Esophagus (tissue), 2 donors: Measurements from ENCODE around the gene IL1RAP. TPM values are rescaled to one million over a fixed set of nuclear protein-coding genes. Genes with fewer than 3 reads are reported as not detected.

ENCODE experiments used
- H3K27ac ChIP-seq, 2 donors: one replicate each; pipeline ENCODE4 v1.5.1; 2013; ENCODE audit warnings: low read depth in 2 of 2, mild to moderate bottlenecking in 2 of 2, inconsistent platforms in 1 of 2, low read length in 1 of 2, moderate library complexity in 1 of 2
- H3K27me3 ChIP-seq, 2 donors: one replicate each; pipeline ENCODE4 v1.6.1; 2013; ENCODE audit warnings: low read length in 2 of 2, control low read depth in 1 of 2, mild to moderate bottlenecking in 1 of 2; ENCODE audit not compliant: insufficient read depth in 2 of 2, control insufficient read depth in 1 of 2
- H3K36me3 ChIP-seq, 2 donors: one replicate each; pipeline ENCODE4 v1.6.1; 2013; ENCODE audit warnings: low read length in 1 of 2; ENCODE audit not compliant: control insufficient read depth in 2 of 2, insufficient read depth in 2 of 2
- H3K4me1 ChIP-seq, 2 donors: one replicate each; pipeline ENCODE4 v1.6.1; 2013; ENCODE audit warnings: low read length in 1 of 2; ENCODE audit not compliant: control insufficient read depth in 2 of 2, insufficient read depth in 2 of 2
- H3K4me3 ChIP-seq, 2 donors: one replicate each; pipeline ENCODE4 v1.5.1; 2013; ENCODE audit warnings: low read length in 2 of 2, mild to moderate bottlenecking in 2 of 2, low read depth in 1 of 2, moderate library complexity in 1 of 2
- H3K9me3 ChIP-seq, 2 donors: one replicate each; pipeline ENCODE4 v1.6.1; 2013; ENCODE audit warnings: mild to moderate bottlenecking in 2 of 2, low read depth in 1 of 2, low read length in 1 of 2, moderate library complexity in 1 of 2; ENCODE audit not compliant: control insufficient read depth in 2 of 2, insufficient read depth in 1 of 2
- WGBS, 2 donors: extraction: QIAGEN DNeasy Blood & Tissue Kit; methylation state at CpG; one replicate each; pipeline ENCODE4 v1.1.7; 2013; 5-methylcytosine and 5-hydroxymethylcytosine counted together
- polyA plus RNA-seq, 2 donors: library from polyadenylated mRNA; stranded (reverse); fragments of 200-250 nt; gene quantifications; one replicate each; pipeline ENCODE4 v1.2.3, GENCODE V29; 2013
- donor health status: healthy with polysubstance abuse.
- donor health status: Bipolar disorder and iron deficiency.

Gene IL1RAP
- polyA plus RNA-seq, 2 donors = 5.9 to 14.5 TPM

DNA sequence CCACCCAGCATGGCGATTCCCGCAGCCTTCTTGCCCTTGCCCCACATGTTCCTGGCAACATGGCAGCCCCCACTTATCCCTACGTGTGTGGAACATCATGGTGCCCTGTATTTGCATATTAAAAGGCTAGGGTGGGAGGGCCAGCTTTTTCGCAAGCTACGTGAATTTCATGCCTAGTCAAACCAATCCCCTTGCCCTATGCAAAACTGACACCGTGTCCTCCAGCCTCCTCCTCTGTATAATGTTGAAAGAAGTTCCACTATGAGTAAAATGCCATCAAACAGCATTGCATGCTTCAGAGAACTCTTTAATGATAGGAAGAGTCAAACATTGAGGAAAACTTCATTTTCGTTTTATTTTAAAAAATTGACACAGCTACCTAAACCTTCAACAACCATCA, 170.9 kb downstream of the IL1RAP start:
- H3K9me3 ChIP-seq = no peaks in the 10 kb centered on the region
- no peaks in the 10 kb centered on the region for H3K27me3 ChIP-seq
- 87 to 90% methylated on average over 7 of the region's 7 CpGs for WGBS, 2 donors
- no peaks in the 10 kb centered on the region for H3K4me1 ChIP-seq
- no peak overlapping the region for H3K27ac ChIP-seq
- H3K4me3 ChIP-seq = no peak overlapping the region
- H3K36me3 ChIP-seq = no peaks in the 10 kb centered on the region

DNA sequence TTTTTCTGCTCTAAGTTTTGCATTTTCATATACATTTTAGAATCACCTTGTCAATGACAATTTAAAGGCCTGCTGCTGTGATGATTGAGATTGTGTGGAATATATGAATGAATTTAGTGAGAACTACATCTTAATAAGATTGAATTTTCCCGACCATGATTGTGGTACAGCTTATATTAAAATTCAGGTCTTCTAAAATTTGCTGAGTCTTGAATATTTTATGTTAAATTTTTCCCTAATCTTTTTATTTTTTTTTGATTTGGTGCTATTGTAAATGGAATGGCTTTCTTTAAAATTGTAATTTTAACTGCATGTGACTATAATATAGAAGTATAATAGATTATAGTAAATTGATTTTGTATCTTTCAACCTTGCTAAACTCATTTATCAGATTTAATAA, 172.1 kb downstream of the IL1RAP start:
- H3K4me3 ChIP-seq = no peak overlapping the region
- no peaks in the 10 kb centered on the region for H3K4me1 ChIP-seq
- no peaks in the 10 kb centered on the region for H3K27me3 ChIP-seq
- no peaks in the 10 kb centered on the region for H3K36me3 ChIP-seq
- no peaks in the 10 kb centered on the region for H3K9me3 ChIP-seq
- 87 to 94% methylated on average over 1 of the region's 1 CpG for WGBS, 2 donors
- H3K27ac ChIP-seq = no peak overlapping the region

DNA sequence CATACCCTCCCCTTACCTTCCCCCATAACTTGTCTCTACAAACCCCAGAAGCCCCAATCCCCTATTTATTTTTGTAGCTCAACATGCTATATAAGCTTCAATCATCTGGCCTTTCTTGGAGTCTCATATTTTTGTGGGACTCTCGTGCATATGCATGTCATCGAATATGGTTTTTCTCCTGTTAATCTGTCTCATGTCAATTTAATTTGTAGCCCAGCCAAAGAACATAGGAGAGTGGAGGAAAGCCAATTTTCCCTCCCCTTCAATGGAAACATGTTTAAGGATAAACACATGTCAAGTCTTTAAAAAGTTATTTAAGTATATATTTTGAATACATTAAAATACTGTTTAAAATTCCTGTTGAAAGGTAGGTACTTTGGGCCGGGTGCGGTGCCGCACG, 176.4 kb downstream of the IL1RAP start:
- 83 to 84% methylated on average over 6 of the region's 6 CpGs for WGBS, 2 donors
- Histone ChIP-seq H3K27me3 (no peaks in the 10 kb centered on the region), H3K36me3 (no peaks in the 10 kb centered on the region), H3K27ac (no peak overlapping the region), H3K9me3 (no peaks in the 10 kb centered on the region), H3K4me1 (no peaks in the 10 kb centered on the region), H3K4me3 (no peak overlapping the region)

DNA sequence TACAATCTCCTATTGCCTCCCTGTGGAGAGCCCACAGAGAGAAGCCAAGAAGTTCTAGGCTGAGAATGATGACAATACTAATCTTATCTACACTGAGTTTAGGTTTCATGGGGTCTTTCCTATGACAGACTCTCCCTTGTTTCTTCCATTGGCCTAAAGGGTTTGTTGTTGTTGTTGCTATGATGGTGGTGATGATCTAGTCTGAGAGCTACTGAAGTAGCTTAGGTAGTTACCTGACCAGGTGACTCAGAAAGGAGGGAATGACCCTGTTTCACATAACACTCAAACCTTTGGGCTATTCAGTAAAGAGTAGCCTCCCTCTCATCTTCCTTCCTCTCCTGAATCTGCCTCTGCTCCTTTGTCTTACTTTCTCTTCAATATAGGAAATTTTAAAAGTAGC, 178.4 kb downstream of the IL1RAP start:
- Histone ChIP-seq H3K4me1 (no peaks in the 10 kb centered on the region), H3K27me3 (no peaks in the 10 kb centered on the region), H3K36me3 (no peaks in the 10 kb centered on the region), H3K9me3 (no peaks in the 10 kb centered on the region), H3K4me3 (no peak overlapping the region), H3K27ac (no peak overlapping the region)

DNA sequence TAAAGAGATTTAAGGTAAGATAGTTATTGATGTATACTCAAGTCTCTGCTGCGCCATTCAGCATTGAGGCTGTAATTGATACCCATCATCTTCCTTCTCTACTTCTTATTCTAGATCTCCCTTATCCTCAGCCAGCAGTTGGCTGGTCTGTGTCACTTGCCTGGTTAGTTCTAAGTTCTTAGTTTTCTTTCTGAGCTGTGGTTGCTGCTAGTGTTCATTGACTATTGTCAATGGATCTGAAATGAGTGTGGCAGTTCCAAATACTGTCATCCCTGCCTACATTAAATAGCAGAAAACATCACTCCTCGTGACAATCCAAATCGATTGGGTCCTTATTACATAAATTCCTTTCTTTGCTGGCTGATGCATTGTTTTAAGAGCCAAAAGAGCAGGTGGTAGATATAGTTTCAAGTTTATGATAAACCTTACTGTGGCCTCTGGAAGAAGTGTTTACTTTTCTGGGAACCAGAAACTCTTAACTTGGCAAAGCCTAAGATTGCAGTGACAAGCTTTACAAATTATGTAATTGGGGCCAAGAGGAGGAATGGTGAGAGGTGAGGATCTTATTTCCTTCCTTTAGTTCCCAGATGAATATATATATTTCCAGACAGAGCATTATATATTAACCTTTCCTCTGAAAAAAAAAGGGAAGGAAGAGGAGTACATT, 180.6 kb downstream of the IL1RAP start:
- H3K27me3 ChIP-seq = no peaks in the 10 kb centered on the region
- WGBS, 2 donors = 51 to 80% methylated on average over 3 of the region's 3 CpGs
- no peaks in the 10 kb centered on the region for H3K9me3 ChIP-seq
- no peaks in the 10 kb centered on the region for H3K4me1 ChIP-seq
- no peaks in the 10 kb centered on the region for H3K36me3 ChIP-seq
- H3K4me3 ChIP-seq = no peak overlapping the region
- no peak overlapping the region for H3K27ac ChIP-seq

DNA sequence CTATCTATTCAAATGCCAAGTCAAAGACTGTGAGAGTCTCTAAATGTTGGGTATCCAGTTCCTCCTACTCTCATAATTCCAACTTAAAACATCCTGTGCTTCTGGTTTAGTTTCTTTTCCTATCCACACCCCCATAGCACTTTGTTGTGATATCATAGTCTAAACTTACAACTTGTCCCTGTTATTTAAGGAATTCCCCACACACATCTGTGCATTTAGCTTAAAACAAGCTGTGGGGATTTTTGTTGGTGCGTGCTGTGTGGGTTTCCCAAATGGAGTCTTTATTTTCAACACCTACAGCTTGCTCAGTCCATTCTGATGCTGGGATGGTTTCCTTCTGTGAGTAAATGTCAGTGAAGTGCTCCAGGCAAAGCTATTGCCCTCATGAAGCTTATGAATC, 181.3 kb downstream of the IL1RAP start:
- no peaks in the 10 kb centered on the region for H3K4me1 ChIP-seq
- 86 to 96% methylated on average over 1 of the region's 1 CpG for WGBS, 2 donors

DNA sequence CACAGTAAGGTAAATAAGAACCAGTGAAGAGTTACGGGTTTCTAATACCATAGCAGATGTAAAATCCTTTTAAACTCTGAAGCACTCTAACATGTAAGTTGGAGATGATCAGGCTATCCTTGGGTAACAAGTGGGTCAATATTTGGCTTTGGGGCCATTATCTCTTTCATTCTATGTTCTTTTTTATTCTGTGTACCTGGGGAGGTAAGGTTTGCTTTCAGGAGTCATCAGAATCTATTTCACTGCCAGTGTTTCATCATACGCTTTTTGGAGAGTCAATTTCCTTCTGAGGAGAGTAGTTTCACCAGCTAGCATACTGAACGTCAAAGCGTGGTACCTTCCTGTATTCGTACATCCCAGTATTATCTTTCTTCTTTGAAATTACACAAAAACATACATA, 182.1 kb downstream of the IL1RAP start:
- Histone ChIP-seq H3K4me3 (no peak overlapping the region), H3K27me3 (no peaks in the 10 kb centered on the region), H3K4me1 (no peaks in the 10 kb centered on the region), H3K9me3 (no peaks in the 10 kb centered on the region), H3K36me3 (no peaks in the 10 kb centered on the region), H3K27ac (no peak overlapping the region)
- 91 to 94% methylated on average over 5 of the region's 5 CpGs for WGBS, 2 donors

More for the DNA sequence above, 181.3 kb downstream of the IL1RAP start:
- no peaks in the 10 kb centered on the region for H3K9me3 ChIP-seq
- H3K27ac ChIP-seq = no peak overlapping the region
- no peaks in the 10 kb centered on the region for H3K27me3 ChIP-seq
- H3K4me3 ChIP-seq = no peak overlapping the region
- H3K36me3 ChIP-seq = no peaks in the 10 kb centered on the region

DNA sequence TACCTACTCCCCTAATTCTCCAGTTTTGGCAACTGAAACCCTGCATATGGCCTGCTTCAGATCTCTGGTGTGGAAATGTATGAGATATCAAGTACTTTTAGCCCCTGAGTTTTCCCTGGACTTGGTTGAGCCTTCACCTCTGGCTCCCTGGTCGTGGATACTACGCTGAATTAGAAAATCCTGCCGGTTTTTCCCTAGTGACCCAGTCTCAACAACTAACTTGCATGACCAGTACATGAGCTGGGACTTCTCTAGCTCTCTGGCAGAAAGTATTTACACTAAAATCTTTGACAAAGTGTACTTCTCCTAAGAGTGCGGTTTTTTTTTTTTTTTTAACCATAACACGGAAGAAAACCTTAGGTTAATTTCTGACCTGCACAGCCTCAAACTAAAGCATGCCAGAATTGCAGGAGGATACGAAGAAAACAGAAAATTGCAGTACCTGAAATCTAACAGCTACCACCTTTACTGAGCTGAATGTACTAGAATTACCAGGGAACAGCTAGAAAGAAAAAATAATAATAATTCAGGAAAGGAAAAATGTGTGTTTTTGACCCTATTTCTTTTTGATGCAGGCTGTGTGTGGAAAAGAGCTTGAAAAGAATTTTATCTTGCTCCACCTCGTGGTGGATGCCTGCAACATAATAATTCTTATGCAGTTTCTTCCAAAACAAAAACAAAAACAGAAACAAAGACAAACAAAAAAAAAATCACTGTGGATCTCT, 183.1 kb downstream of the IL1RAP start:
- Histone ChIP-seq H3K27ac (no peak overlapping the region), H3K4me1 (no peaks in the 10 kb centered on the region), H3K4me3 (no peak overlapping the region), H3K36me3 (no peaks in the 10 kb centered on the region), H3K27me3 (no peaks in the 10 kb centered on the region), H3K9me3 (no peaks in the 10 kb centered on the region)
- WGBS, 2 donors = 50 to 51% methylated on average over 7 of the region's 7 CpGs

DNA sequence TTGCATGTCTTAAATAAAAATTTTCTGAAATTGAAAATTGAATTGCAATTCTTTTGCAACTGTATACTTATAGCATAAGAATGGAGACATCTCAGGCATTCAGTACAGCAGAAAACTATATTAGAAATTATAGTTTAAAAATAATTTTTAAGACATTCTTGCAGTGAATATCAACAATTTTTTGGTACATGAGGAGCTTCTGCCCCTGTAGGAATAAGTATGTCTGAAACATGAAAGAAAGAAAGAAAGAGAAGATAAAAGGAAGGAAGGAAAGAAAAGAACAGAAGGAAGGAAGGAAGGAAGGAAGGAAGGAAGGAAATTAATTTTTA, 183.6 kb downstream of the IL1RAP start:
- no peaks in the 10 kb centered on the region for H3K36me3 ChIP-seq

DNA sequence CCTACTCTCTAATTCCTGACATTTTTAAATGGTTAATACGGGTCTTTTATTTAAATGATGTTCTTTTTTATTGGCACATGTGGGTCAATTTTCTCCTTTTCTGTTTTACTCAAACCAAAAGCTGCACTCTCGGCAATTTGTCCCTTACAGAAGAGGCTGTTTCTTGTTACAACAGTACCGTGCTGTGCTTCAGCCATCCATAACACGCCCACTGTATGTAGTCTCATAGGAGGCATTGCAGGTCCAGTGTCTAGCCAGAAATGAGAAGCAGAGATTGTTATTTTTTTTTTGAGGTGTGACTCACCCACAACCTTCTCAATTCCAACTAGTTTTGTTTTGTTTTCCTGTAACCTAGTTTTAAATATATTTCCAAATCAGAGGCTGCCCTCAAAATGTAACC, 184.0 kb downstream of the IL1RAP start:
- H3K4me3 ChIP-seq = no peak overlapping the region
- no peaks in the 10 kb centered on the region for H3K9me3 ChIP-seq
- H3K27me3 ChIP-seq = no peaks in the 10 kb centered on the region
- 34 to 53% methylated on average over 4 of the region's 4 CpGs for WGBS, 2 donors
- H3K36me3 ChIP-seq = no peaks in the 10 kb centered on the region
- no peak overlapping the region for H3K27ac ChIP-seq
- no peaks in the 10 kb centered on the region for H3K4me1 ChIP-seq

More for the DNA sequence above, 183.6 kb downstream of the IL1RAP start:
- Histone ChIP-seq H3K27me3 (no peaks in the 10 kb centered on the region), H3K4me1 (no peaks in the 10 kb centered on the region), H3K9me3 (no peaks in the 10 kb centered on the region), H3K27ac (no peak overlapping the region), H3K4me3 (no peak overlapping the region)
